GM12875 (cell line): ENCODE data around the gene KCNT1.

Source experiments
- H3K4me3 ChIP-seq: one replicate; pipeline ENCODE4 v1.5.1; 2011; ENCODE audit warnings: low read depth, low read length, control low read depth
- CTCF ChIP-seq: IDR thresholded peaks from 2 replicates; pipeline ENCODE4 v1.5.1; 2011; ENCODE audit warnings: low read depth, mild to moderate bottlenecking, control low read depth, inconsistent platforms, low read length, moderate library complexity, borderline replicate concordance; ENCODE audit not compliant: insufficient read depth

KCNT1 gene

GRCh38 chr9:135693265-135693664, 8.7 kb upstream of the KCNT1 start:
- no peak for TF ChIP-seq CTCF
- no peak overlapping the region for H3K4me3 ChIP-seq

- TF ChIP-seq CTCF, result no peak
These were observed 8.2 kb upstream of the KCNT1 start for GRCh38 chr9:135693771-135694170.

GRCh38 chr9:135694414-135694813, 7.6 kb upstream of the KCNT1 start:
- no peak overlapping the region for H3K4me3 ChIP-seq
- TF ChIP-seq CTCF, result no peak

More at GRCh38 chr9:135693771-135694170, 8.2 kb upstream of the KCNT1 start:
- no peak overlapping the region for H3K4me3 ChIP-seq

- TF ChIP-seq CTCF, result no peak
These were observed 6.9 kb upstream of the KCNT1 start for GRCh38 chr9:135695036-135695435.

GRCh38 chr9:135695642-135696041, 6.3 kb upstream of the KCNT1 start:
- no peak for TF ChIP-seq CTCF
- no peak overlapping the region for H3K4me3 ChIP-seq

More at GRCh38 chr9:135695036-135695435, 6.9 kb upstream of the KCNT1 start:
- no peak overlapping the region for H3K4me3 ChIP-seq

GRCh38 chr9:135696446-135696845, 5.5 kb upstream of the KCNT1 start:
- H3K4me3 ChIP-seq, result no peak overlapping the region
- no peak for TF ChIP-seq CTCF

GRCh38 chr9:135697226-135697625, 4.8 kb upstream of the KCNT1 start:
- no peak overlapping the region for H3K4me3 ChIP-seq
- no peak for TF ChIP-seq CTCF
